DMS53 treated with DMSO at 0.1 percent for 48 hours (cell line): ENCODE data around the gene KCNAB1.

Experiments used
- DNase-seq: peaks from one replicate; lab custom pipeline; 2025; ENCODE audit not compliant: unreplicated experiment; lab: John Stamatoyannopoulos, UW

Gene KCNAB1

GRCh38 chr3:156397534-156397933, 277.2 kb downstream of the KCNAB1 start:
- no peak for DNase-seq

GRCh38 chr3:156400062-156400461, 279.7 kb downstream of the KCNAB1 start:
- DNase-seq = no peak

- DNase-seq = no peak
Observed at GRCh38 chr3:156400735-156401134, 280.4 kb downstream of the KCNAB1 start.

GRCh38 chr3:156404217-156404616, 283.8 kb downstream of the KCNAB1 start:
- DNase-seq = no peak

- DNase-seq = no peak
Observed at GRCh38 chr3:156406393-156406792, 286.0 kb downstream of the KCNAB1 start.

- DNase-seq = no peak
Observed at GRCh38 chr3:156407617-156408225, 287.3 kb downstream of the KCNAB1 start.

- DNase-seq = no peak
Observed at GRCh38 chr3:156409694-156410093, 289.3 kb downstream of the KCNAB1 start.

GRCh38 chr3:156412600-156412999, 292.2 kb downstream of the KCNAB1 start:
- no peak for DNase-seq

GRCh38 chr3:156413293-156413892, 293.0 kb downstream of the KCNAB1 start:
- DNase-seq = no peak

- DNase-seq = peak; percentile 81
Observed at GRCh38 chr3:156416846-156417558, 296.6 kb downstream of the KCNAB1 start.

- no peak for DNase-seq
Observed at GRCh38 chr3:156417559-156418132, 297.3 kb downstream of the KCNAB1 start.

- DNase-seq = no peak
Observed at GRCh38 chr3:156418428-156418827, 298.1 kb downstream of the KCNAB1 start.

- no peak for DNase-seq
Observed at GRCh38 chr3:156421534-156421933, 301.2 kb downstream of the KCNAB1 start.

- DNase-seq = no peak
Observed at GRCh38 chr3:156424758-156425157, 304.4 kb downstream of the KCNAB1 start.

- no peak for DNase-seq
Observed at GRCh38 chr3:156425651-156426050, 305.3 kb downstream of the KCNAB1 start.

GRCh38 chr3:156429125-156429524, 308.7 kb downstream of the KCNAB1 start:
- DNase-seq = no peak

GRCh38 chr3:156431334-156432124, 311.2 kb downstream of the KCNAB1 start:
- DNase-seq = no peak

- no peak for DNase-seq
Observed at GRCh38 chr3:156432563-156432962, 312.2 kb downstream of the KCNAB1 start.

GRCh38 chr3:156433138-156433537, 312.8 kb downstream of the KCNAB1 start:
- DNase-seq = no peak

- no peak for DNase-seq
Observed at GRCh38 chr3:156433910-156434309, 313.5 kb downstream of the KCNAB1 start.

- no peak for DNase-seq
Observed at GRCh38 chr3:156434921-156435320, 314.5 kb downstream of the KCNAB1 start.
